GM12892 (cell line): ENCODE data around the gene MYL12A.

ENCODE experiments used
- DNase-seq: peaks from one replicate; pipeline ENCODE4 v3.0.0; 2011; ENCODE audit not compliant: insufficient read length
- FAIRE-seq: peaks from 2 replicates; lab custom pipeline; 2011; peaks lifted over from hg19 to GRCh38; lab: Jason Lieb, UNC
- POLR2A ChIP-seq: IDR thresholded peaks from 2 replicates; pipeline ENCODE4 v1.6.1; 2011; ENCODE audit warnings: low read depth, low read length, control low read depth
- POLR2AphosphoS5 ChIP-seq: IDR thresholded peaks from 2 replicates; pipeline ENCODE4 v1.6.1; 2011; ENCODE audit warnings: low read depth, low read length, control low read depth
- TAF1 ChIP-seq: IDR thresholded peaks from 2 replicates; pipeline ENCODE4 v1.6.1; 2011; ENCODE audit warnings: low read depth, mild to moderate bottlenecking, control low read depth, low read length, borderline replicate concordance

MYL12A gene

GRCh38 chr18:3226048-3226447 is 21.6 kb upstream of the MYL12A start:
- no peak for FAIRE-seq
- no peak for DNase-seq
- TF ChIP-seq POLR2AphosphoS5 = no peak
- TF ChIP-seq TAF1 = no peak
- no peak for TF ChIP-seq POLR2A

- DNase-seq (no peak), FAIRE-seq (no peak)
- TF ChIP-seq POLR2A (no peak), TAF1 (no peak), POLR2AphosphoS5 (no peak)
These were observed 16.9 kb upstream of the MYL12A start for GRCh38 chr18:3230401-3231334.

- no peak for DNase-seq
- no peak for TF ChIP-seq POLR2AphosphoS5
- no peak for TF ChIP-seq TAF1
- TF ChIP-seq POLR2A = no peak
- FAIRE-seq = no peak
These were observed 14.6 kb upstream of the MYL12A start for GRCh38 chr18:3233004-3233403.

- FAIRE-seq (no peak), DNase-seq (no peak)
- TF ChIP-seq TAF1 (no peak), POLR2AphosphoS5 (no peak), POLR2A (no peak)
These were observed 14.0 kb upstream of the MYL12A start for GRCh38 chr18:3233433-3234168.

GRCh38 chr18:3234457-3234856 is 13.1 kb upstream of the MYL12A start:
- FAIRE-seq = no peak
- TF ChIP-seq POLR2AphosphoS5 = no peak
- no peak for DNase-seq

GRCh38 chr18:3235846-3236245 is 11.8 kb upstream of the MYL12A start:
- FAIRE-seq = no peak
- TF ChIP-seq TAF1 (no peak), POLR2A (no peak), POLR2AphosphoS5 (no peak)
- DNase-seq = no peak

GRCh38 chr18:3236470-3236869 is 11.1 kb upstream of the MYL12A start:
- DNase-seq = no peak
- no peak for FAIRE-seq
- TF ChIP-seq TAF1 = no peak
- TF ChIP-seq POLR2A = no peak
- TF ChIP-seq POLR2AphosphoS5 = no peak

- no peak for TF ChIP-seq POLR2A
- TF ChIP-seq TAF1 = no peak
- no peak for TF ChIP-seq POLR2AphosphoS5
- DNase-seq (no peak), FAIRE-seq (no peak)
These were observed 8.9 kb upstream of the MYL12A start for GRCh38 chr18:3238742-3239141.

- FAIRE-seq = no peak
- TF ChIP-seq POLR2A (no peak), POLR2AphosphoS5 (no peak), TAF1 (no peak)
- DNase-seq = no peak
These were observed 2.4 kb upstream of the MYL12A start for GRCh38 chr18:3245185-3245564.

- FAIRE-seq (peak; percentile 88), DNase-seq (peak; percentile 39)
- TF ChIP-seq POLR2AphosphoS5 = peak; percentile 51; the same call in 1 of the 2 replicates
- TF ChIP-seq TAF1 = no peak
- peak; percentile 72 for TF ChIP-seq POLR2A
These were observed 1.6 kb upstream of the MYL12A start for GRCh38 chr18:3245853-3246634.
